ENCODE data around the gene FBXW4. TPM values are rescaled to one million over a fixed set of nuclear protein-coding genes. Genes with fewer than 3 reads are reported as not detected.
A peak's percentile ranks its signal among the peaks of the same experiment; 100 is the strongest.

Gene FBXW4
- total RNA-seq (2014; rRNA removed; shearing (Covaris generic)): 26.5 and 30.8 TPM in 2 replicates

GRCh38 chr10:101694674-101695403 lies at the start of gene FBXW4:
Gene FBXW4, minus strand, starts transcription at chr10:101695170. Its CDS starts 65 bp downstream, at chr10:101695105.
- DNase-seq (ENCODE audit: low spot score): peak; percentile 24

- DNase-seq (ENCODE audit: low spot score): no peak
Measured at GRCh38 chr10:101744267-101744666, 49.3 kb upstream of the FBXW4 start.

GRCh38 chr10:101741938-101742337 lies 47.0 kb upstream of the FBXW4 start:
- DNase-seq (ENCODE audit: low spot score): no peak

GRCh38 chr10:101736666-101737065 lies 41.7 kb upstream of the FBXW4 start:
- DNase-seq (ENCODE audit: low spot score): no peak

- DNase-seq (ENCODE audit: low spot score): no peak
Measured at GRCh38 chr10:101732096-101732495, 37.1 kb upstream of the FBXW4 start.

- no peak for DNase-seq (ENCODE audit: low spot score)
Measured at GRCh38 chr10:101726115-101726387, 31.1 kb upstream of the FBXW4 start.

- DNase-seq (ENCODE audit: low spot score): no peak
Measured at GRCh38 chr10:101725296-101726114, 30.5 kb upstream of the FBXW4 start.

GRCh38 chr10:101724446-101724845 lies 29.5 kb upstream of the FBXW4 start:
- no peak for DNase-seq (ENCODE audit: low spot score)

- DNase-seq (ENCODE audit: low spot score): no peak
Measured at GRCh38 chr10:101723176-101723575, 28.2 kb upstream of the FBXW4 start.

- no peak for DNase-seq (ENCODE audit: low spot score)
Measured at GRCh38 chr10:101721806-101722205, 26.8 kb upstream of the FBXW4 start.

GRCh38 chr10:101720606-101721230 lies 25.7 kb upstream of the FBXW4 start:
- DNase-seq (ENCODE audit: low spot score): no peak

- no peak for DNase-seq (ENCODE audit: low spot score)
Measured at GRCh38 chr10:101718690-101719275, 23.8 kb upstream of the FBXW4 start.

- DNase-seq (ENCODE audit: low spot score): no peak
Measured at GRCh38 chr10:101716891-101717659, 22.1 kb upstream of the FBXW4 start.

- DNase-seq (ENCODE audit: low spot score): no peak
Measured at GRCh38 chr10:101712997-101713396, 18.0 kb upstream of the FBXW4 start.

GRCh38 chr10:101710793-101711192 lies 15.8 kb upstream of the FBXW4 start:
- no peak for DNase-seq (ENCODE audit: low spot score)

- no peak for DNase-seq (ENCODE audit: low spot score)
Measured at GRCh38 chr10:101710059-101710695, 15.2 kb upstream of the FBXW4 start.

GRCh38 chr10:101709359-101710058 lies 14.5 kb upstream of the FBXW4 start:
- peak; percentile 29 for DNase-seq (ENCODE audit: low spot score)

- DNase-seq (ENCODE audit: low spot score): no peak
Measured at GRCh38 chr10:101708870-101709269, 13.9 kb upstream of the FBXW4 start.

- no peak for DNase-seq (ENCODE audit: low spot score)
Measured at GRCh38 chr10:101708073-101708472, 13.1 kb upstream of the FBXW4 start.

GRCh38 chr10:101704331-101704730 lies 9.4 kb upstream of the FBXW4 start:
- no peak for DNase-seq (ENCODE audit: low spot score)

GRCh38 chr10:101696632-101697031 lies 1.7 kb upstream of the FBXW4 start:
- no peak for DNase-seq (ENCODE audit: low spot score)

Data from A172 (cell line).